Transverse colon (tissue), 3 donors: ENCODE data around the gene SAP30BP.

Experiments used
- EP300 ChIP-seq: sonication (generic); formaldehyde crosslinking; IDR thresholded peaks from one replicate; pipeline ENCODE4 v1.6.1; 2017; ENCODE audit warnings: antibody characterized with exemption, low read depth
- TF ChIP-seq, protein P1 (sequence below), 5 experiments: fragments of 200-600 bp in 3 of 5; fragments of 450-650 bp in 2 of 5; sonication (generic) in 3 of 5; IDR thresholded peaks; 1 replicate in 2 of 5; 2 replicates in 3 of 5; pipeline ENCODE4 v1.5.1; 2016 to 2017; ENCODE audit warnings: antibody characterized with exemption in 5 of 5, inconsistent platforms in 3 of 5, mild to moderate bottlenecking in 2 of 5, moderate library complexity in 1 of 5

DNA sequence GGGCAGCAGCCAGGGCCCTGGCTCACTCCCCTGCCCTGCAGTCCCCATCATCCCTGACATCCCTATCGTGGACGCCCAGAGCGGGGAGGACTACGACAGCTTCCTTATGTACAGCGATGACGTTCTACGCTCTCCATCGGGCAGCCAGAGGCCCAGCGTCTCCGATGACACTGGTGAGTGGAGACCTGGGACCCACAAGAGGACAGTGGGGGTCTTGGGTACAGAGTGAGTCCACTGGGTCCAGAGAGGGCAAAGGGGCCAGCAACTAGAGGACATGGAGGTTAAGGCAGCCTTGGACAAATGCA, 85.2 kb downstream of the SAP30BP start:
- TF ChIP-seq, protein P1, sequence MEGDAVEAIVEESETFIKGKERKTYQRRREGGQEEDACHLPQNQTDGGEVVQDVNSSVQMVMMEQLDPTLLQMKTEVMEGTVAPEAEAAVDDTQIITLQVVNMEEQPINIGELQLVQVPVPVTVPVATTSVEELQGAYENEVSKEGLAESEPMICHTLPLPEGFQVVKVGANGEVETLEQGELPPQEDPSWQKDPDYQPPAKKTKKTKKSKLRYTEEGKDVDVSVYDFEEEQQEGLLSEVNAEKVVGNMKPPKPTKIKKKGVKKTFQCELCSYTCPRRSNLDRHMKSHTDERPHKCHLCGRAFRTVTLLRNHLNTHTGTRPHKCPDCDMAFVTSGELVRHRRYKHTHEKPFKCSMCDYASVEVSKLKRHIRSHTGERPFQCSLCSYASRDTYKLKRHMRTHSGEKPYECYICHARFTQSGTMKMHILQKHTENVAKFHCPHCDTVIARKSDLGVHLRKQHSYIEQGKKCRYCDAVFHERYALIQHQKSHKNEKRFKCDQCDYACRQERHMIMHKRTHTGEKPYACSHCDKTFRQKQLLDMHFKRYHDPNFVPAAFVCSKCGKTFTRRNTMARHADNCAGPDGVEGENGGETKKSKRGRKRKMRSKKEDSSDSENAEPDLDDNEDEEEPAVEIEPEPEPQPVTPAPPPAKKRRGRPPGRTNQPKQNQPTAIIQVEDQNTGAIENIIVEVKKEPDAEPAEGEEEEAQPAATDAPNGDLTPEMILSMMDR (IDR thresholded peaks at IDR 0.05) = no peak
- TF ChIP-seq EP300 = no peak
